ENCODE data around the gene LGALS14. TPM values are rescaled to one million over a fixed set of nuclear protein-coding genes. Genes with fewer than 3 reads are reported as not detected.

Gene LGALS14
- total RNA-seq, 1 experiment from 2014 or later = not detected

DNA sequence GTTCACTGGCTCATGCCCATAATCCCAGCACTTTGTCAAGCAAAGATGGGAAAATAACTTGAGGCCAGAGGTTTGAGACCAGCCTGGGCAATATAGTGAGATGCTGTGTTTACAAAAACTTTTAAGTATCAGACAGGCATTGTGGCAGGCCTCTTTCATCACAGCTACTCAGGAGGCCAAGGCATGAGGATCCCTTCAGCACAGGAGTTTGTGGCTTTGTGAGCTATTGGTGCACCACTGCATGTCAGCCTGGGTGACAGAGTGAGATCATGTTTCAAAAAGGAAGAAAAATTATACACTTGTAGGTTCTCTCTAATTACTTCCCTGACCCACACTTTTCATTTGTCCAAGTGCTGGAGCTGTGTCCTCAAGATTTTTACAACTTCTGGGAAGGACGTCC lies 11.5 kb upstream of the LGALS14 start:
- no peaks in the 10 kb centered on the region for H3K9me3 ChIP-seq (ENCODE audit: control insufficient read depth in 1 of 2, insufficient read depth in 1 of 2, low read depth in 1 of 2, low read length in 2 of 2)
- H3K4me1 ChIP-seq (ENCODE audit: control insufficient read depth in 1 of 2, insufficient read depth in 2 of 2, low read length in 2 of 2) = no peaks in the 10 kb centered on the region
- intact Hi-C loops (cut with micrococcal nuclease) = no loop called here
- peaks cover 79% of the 10 kb centered on the region for H3K27me3 ChIP-seq (ENCODE audit: insufficient read depth, low read length)
- no peak overlapping the region for H3K27ac ChIP-seq (ENCODE audit: low read depth, low read length)
- H3K4me3 ChIP-seq (replicated peaks in 1 of 2; ENCODE audit: low read depth in 1 of 2, low read length in 2 of 2) = no peak overlapping the region
- no peak overlapping the region for H3K9ac ChIP-seq (ENCODE audit: low read length)
- ChIA-PET POLR2A (no interaction called here), RAD21 (ENCODE audit: low non-redundant PET in 1 of 2, low total read pairs in 2 of 2, uncharacterized antibody in 2 of 2, unreplicated experiment in 2 of 2) (no interaction called here), CTCF (no interaction called here)
- no TSS peak for BruUV-seq (replicated peaks)
- no peaks in the 10 kb centered on the region for H3K9me2 ChIP-seq (ENCODE audit: insufficient read depth)
- no peak for TF ChIP-seq ELF1 (IDR thresholded peaks at IDR 0.05; ENCODE audit: borderline replicate concordance, low read depth)
- no peak for TF ChIP-seq CTCF (IDR thresholded peaks at IDR 0.05 in 2 of 3, conservative IDR thresholded peaks at IDR 0.05 in 1 of 3; ENCODE audit: borderline replicate concordance in 1 of 3, insufficient read depth in 1 of 3, low read depth in 2 of 3, low read length in 2 of 3)
- no peak for TF ChIP-seq JUND (IDR thresholded peaks at IDR 0.05)
- TF ChIP-seq SRF (IDR thresholded peaks at IDR 0.05; ENCODE audit: low read depth) = no peak
- no peak for TF ChIP-seq ZNF274 (IDR thresholded peaks at IDR 0.05; ENCODE audit: low read depth, low read length)
- no peak for TF ChIP-seq CBX3 (IDR thresholded peaks at IDR 0.05; ENCODE audit: low read depth)
- TF ChIP-seq, protein P1, sequence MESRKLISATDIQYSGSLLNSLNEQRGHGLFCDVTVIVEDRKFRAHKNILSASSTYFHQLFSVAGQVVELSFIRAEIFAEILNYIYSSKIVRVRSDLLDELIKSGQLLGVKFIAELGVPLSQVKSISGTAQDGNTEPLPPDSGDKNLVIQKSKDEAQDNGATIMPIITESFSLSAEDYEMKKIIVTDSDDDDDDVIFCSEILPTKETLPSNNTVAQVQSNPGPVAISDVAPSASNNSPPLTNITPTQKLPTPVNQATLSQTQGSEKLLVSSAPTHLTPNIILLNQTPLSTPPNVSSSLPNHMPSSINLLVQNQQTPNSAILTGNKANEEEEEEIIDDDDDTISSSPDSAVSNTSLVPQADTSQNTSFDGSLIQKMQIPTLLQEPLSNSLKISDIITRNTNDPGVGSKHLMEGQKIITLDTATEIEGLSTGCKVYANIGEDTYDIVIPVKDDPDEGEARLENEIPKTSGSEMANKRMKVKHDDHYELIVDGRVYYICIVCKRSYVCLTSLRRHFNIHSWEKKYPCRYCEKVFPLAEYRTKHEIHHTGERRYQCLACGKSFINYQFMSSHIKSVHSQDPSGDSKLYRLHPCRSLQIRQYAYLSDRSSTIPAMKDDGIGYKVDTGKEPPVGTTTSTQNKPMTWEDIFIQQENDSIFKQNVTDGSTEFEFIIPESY (IDR thresholded peaks at IDR 0.05; ENCODE audit: extremely low read depth, insufficient replicate concordance, low read length) = no peak
- TF ChIP-seq EZH2 (IDR thresholded peaks at IDR 0.05) = no peak
- no peak for TF ChIP-seq MAX (IDR thresholded peaks at IDR 0.05)
- no peak overlapping the region for H3K4me2 ChIP-seq (ENCODE audit: low read length)
- H3K79me2 ChIP-seq (ENCODE audit: insufficient read depth, low read length) = no peaks in the 10 kb centered on the region
- DNase-seq (ENCODE audit: low read depth, low spot score) (no peak), ATAC-seq (no peak)
- no peak overlapping the region for H2AFZ ChIP-seq (ENCODE audit: low read depth, low read length, poor library complexity, severe bottlenecking)
- no peaks in the 10 kb centered on the region for H3K36me3 ChIP-seq (ENCODE audit: control insufficient read depth in 1 of 2, insufficient read depth in 2 of 2, low read length in 2 of 2)
- H4K20me1 ChIP-seq (ENCODE audit: insufficient read depth) = no peaks in the 10 kb centered on the region
